Adrenal gland (tissue), 12 donors: ENCODE results near the gene SERINC2. TPM values are rescaled to one million over a fixed set of nuclear protein-coding genes. Genes with fewer than 3 reads are reported as not detected.
"Not testable (repeated sequence)": the region's sequence is repeated elsewhere in the genome, so short reads cannot be mapped to it uniquely, and the experiment has no call there.

Experiments used
- DNase-seq, 7 donors: peaks; one replicate each; pipeline ENCODE4 v3.0.0-alpha.2; 2019 to 2020
- H3K27ac ChIP-seq, 5 donors: fragments of 200-600 bp; sonication (generic) in 4 of 5; 1 replicate in 3 of 5; 2 replicates in 2 of 5; pipeline versions ENCODE4 v1.5.1 to v1.8.0; 2016 to 2020; ENCODE audit warnings: mild to moderate bottlenecking in 1 of 5
- H3K27me3 ChIP-seq: fragments of 200-600 bp; 2 replicates; pipeline ENCODE4 v1.8.0; 2021
- H3K36me3 ChIP-seq, 2 donors: fragments of 200-600 bp; replicated peaks in 1 of 2; 1 replicate in 1 of 2; 2 replicates in 1 of 2; pipeline versions ENCODE4 v1.5.1 to v1.8.0; 2018 to 2022
- H3K4me1 ChIP-seq, 2 donors: fragments of 200-600 bp; replicated peaks in 1 of 2; 1 replicate in 1 of 2; 2 replicates in 1 of 2; pipeline versions ENCODE4 v1.5.1 to v1.8.0; 2018 to 2021
- H3K4me3 ChIP-seq, 4 donors: fragments of 200-600 bp; sonication (generic) in 3 of 4; one replicate each; pipeline ENCODE4 v1.5.1; 2016 to 2018
- H3K9me3 ChIP-seq, 3 donors: fragments of 200-600 bp; sonication (generic) in 1 of 3; replicated peaks in 1 of 3; 1 replicate in 2 of 3; 2 replicates in 1 of 3; pipeline versions ENCODE4 v1.5.1 to v1.8.0; 2016 to 2021
- POLR2A ChIP-seq, 2 donors: fragments of 450-650 bp; IDR thresholded peaks; one replicate each; pipeline ENCODE4 v1.6.1; 2017; ENCODE audit warnings: antibody characterized with exemption in 2 of 2, mild to moderate bottlenecking in 2 of 2, moderate library complexity in 1 of 2
- WGBS, 4 donors: extraction: QIAGEN DNeasy Blood & Tissue Kit in 2 of 4; methylation state at CpG; one replicate each; pipeline versions ENCODE4 v1.1.5 to v1.1.7; 2013 to 2017; 5-methylcytosine and 5-hydroxymethylcytosine counted together
- intact Hi-C, 2 donors: fragments of 100-400 bp; cut with DNase I; formaldehyde crosslinking; loops; one replicate each; pipeline versions ENCODE4 v1.14.1 to v1.15.0; 2022 to 2023
- polyA plus RNA-seq, 3 donors: library from polyadenylated mRNA; stranded (reverse); fragments of 200-250 nt in 2 of 3; fragments of 350-450 nt in 1 of 3; fragmentation: Illumina TruSeq in 1 of 3; extraction: RNeasy Lipid Tissue Mini Kit (QIAGEN cat#74804) in 1 of 3; gene quantifications; one replicate each; pipeline ENCODE4 v1.2.3, GENCODE V29; 2013 to 2014
- total RNA-seq, 9 donors: library from RNA; depleted of rRNA in 4 of 9; stranded (reverse); fragments of >200 nt in 4 of 9; fragments of 120-200 nt in 1 of 9; fragmentation: NEBNext Ultra II Directional in 1 of 9; extraction: Animal tissue kit (Norgen Biotek cat#: 25700) in 1 of 9; gene quantifications; one replicate each; pipeline versions ENCODE4 v1.1.0 to v1.2.4, GENCODE V29; 2013 to 2023
- TF ChIP-seq, protein P1 (sequence below), 6 experiments: fragments of 450-650 bp in 4 of 6; fragments of 200-600 bp in 2 of 6; sonication (generic) in 1 of 6; IDR thresholded peaks; 1 replicate in 5 of 6; 2 replicates in 1 of 6; pipeline versions ENCODE4 v1.5.1 to v1.8.0; 2016 to 2021; ENCODE audit warnings: antibody characterized with exemption in 6 of 6, mild to moderate bottlenecking in 2 of 6, moderate library complexity in 1 of 6
- donor health status: healthy with polysubstance abuse.
- donor health status: Bipolar disorder and iron deficiency.
- donor health status: DM: yes; HTN: yes; CAD: no.
- donor health status: DM: no; HTN: no; CAD: no.
- donor health status: DM: no; HTN: no; CAD: no.
- donor health status: DM: yes; HTN: yes; CAD: no.

The SERINC2 gene
- total and polyA plus RNA-seq, 12 donors = 0.94 to 35.8 (median 19.2) TPM

DNA sequence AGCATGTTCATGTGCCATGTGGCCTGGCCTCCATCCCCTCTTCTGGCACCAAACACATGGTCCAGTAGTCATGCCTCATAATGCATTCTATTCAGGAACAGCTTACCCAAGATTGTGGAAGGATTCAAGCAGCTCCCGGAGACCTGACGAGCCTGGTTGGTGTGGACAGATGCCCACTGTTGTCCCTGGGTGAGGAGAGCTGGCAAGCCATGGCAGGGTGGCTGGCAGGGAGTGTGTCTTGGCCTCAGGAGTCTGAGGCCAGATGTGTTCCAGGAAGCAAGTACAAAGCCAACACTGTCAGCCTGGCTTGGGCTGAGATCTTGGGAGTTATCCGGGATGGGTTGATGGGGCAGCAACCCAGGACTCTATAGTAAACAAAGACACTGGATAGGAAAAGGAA lies 32.8 kb upstream of the SERINC2 start:
- no peak overlapping the region for H3K27ac ChIP-seq
- intact Hi-C loops = no loop called here
- no peak for DNase-seq
- H3K4me3 ChIP-seq = no peak overlapping the region
- no peaks in the 10 kb centered on the region for H3K36me3 ChIP-seq
- no peaks in the 10 kb centered on the region for H3K27me3 ChIP-seq
- H3K9me3 ChIP-seq = no peaks in the 10 kb centered on the region
- 80 to 93% (median 83%) methylated on average over 3 of the region's 3 CpGs for WGBS, 4 donors
- TF ChIP-seq POLR2A (IDR thresholded peaks at IDR 0.05) = no peak
- TF ChIP-seq, protein P1, sequence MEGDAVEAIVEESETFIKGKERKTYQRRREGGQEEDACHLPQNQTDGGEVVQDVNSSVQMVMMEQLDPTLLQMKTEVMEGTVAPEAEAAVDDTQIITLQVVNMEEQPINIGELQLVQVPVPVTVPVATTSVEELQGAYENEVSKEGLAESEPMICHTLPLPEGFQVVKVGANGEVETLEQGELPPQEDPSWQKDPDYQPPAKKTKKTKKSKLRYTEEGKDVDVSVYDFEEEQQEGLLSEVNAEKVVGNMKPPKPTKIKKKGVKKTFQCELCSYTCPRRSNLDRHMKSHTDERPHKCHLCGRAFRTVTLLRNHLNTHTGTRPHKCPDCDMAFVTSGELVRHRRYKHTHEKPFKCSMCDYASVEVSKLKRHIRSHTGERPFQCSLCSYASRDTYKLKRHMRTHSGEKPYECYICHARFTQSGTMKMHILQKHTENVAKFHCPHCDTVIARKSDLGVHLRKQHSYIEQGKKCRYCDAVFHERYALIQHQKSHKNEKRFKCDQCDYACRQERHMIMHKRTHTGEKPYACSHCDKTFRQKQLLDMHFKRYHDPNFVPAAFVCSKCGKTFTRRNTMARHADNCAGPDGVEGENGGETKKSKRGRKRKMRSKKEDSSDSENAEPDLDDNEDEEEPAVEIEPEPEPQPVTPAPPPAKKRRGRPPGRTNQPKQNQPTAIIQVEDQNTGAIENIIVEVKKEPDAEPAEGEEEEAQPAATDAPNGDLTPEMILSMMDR (IDR thresholded peaks at IDR 0.05) = no peak
- H3K4me1 ChIP-seq = peaks cover 15 to 17% of the 10 kb centered on the region in 2 donors

DNA sequence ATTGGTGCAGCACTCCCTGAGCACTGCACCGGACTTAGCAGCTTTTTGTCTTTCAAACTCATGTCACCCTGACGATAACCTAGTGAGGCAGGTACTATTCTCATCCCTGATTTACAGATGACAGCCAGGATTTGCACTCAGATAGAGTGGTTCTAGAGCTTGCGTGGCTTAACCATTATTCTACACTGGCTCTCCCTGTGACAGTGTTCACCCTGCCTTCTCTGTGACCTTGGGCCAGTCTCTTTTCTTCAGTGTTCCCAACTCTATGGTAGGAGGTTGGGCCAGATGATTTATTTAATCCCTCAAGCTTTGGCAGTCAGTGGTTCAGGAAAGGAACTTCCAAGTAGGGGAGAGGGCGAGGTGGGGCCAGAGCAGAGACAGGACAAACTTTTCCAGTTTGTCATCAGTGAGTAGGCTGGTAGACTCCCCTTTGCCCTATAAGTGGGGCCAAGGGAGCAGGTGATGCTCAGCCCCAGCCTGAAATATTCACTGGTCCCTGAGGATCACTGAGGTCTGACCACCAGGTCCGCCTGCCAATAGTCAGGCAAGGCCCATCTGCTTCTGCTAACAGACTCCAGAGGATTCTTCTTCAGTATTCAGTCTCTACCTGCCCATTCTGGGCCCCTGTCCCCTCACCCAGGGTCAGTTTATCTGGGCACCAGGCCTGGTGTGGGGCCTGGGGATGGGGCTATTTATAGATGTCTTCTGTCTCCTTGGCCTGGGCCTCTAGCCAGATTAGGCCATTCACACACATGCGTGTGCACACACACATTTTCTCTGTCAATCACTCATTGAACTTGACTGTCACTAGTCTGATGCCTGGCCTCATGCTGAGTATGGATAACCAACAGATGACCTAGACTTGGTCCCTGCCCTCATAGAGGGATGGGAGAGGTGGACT lies 31.4 kb upstream of the SERINC2 start:
- Histone ChIP-seq H3K27ac (no peak overlapping the region), H3K4me3 (no peak overlapping the region), H3K27me3 (no peaks in the 10 kb centered on the region), H3K9me3 (no peaks in the 10 kb centered on the region), H3K36me3 (no peaks in the 10 kb centered on the region), H3K4me1 (peaks cover 13 to 14% of the 10 kb centered on the region in 2 donors)
- intact Hi-C loops = no loop called here
- WGBS, 4 donors = 50 to 70% (median 67%) methylated on average over 4 to 6 of the region's 6 CpGs
- DNase-seq = peak in 2 of 7 donors; percentile 31 to 56
- TF ChIP-seq, protein P1 (IDR thresholded peaks at IDR 0.05) = no peak
- no peak for TF ChIP-seq POLR2A (IDR thresholded peaks at IDR 0.05)

DNA sequence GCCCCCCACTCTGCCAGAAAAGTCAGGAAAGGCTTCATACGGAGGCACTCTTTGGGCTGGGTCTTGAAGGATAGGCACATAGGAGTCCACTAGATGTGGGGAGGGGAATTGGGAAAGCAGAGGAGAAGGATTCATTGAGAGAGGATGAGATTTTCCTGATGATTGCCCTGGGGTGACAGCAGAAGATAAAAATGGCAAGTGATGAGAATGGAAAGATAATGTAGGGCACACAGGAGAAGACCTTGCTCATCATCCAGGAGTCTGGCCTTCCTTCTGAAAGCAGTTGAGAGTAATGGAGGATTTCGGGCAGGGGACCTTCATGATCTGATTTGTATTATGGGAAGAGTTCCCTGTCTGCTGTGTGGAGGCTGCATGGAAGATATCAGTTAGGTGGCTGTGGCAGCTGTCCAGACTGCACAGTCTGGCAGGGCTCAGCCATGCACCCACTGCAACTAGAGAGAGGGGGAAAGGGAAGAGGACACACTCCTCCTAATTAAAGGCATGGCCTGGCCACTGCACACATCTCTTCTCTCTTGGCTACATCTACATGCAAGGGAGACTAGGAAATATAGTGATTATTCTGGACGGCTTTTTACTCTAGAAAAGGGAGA lies 30.5 kb upstream of the SERINC2 start:
- H3K27me3 ChIP-seq = no peaks in the 10 kb centered on the region
- intact Hi-C loops = no loop called here
- peaks cover 13 to 14% of the 10 kb centered on the region in 2 donors for H3K4me1 ChIP-seq
- 71 to 82% (median 77%) methylated on average over 3 of the region's 3 CpGs for WGBS, 4 donors
- no peak for TF ChIP-seq POLR2A (IDR thresholded peaks at IDR 0.05)
- TF ChIP-seq, protein P1 (IDR thresholded peaks at IDR 0.05) = no peak
- no peaks in the 10 kb centered on the region for H3K9me3 ChIP-seq
- H3K27ac ChIP-seq = no peak overlapping the region
- H3K36me3 ChIP-seq = no peaks in the 10 kb centered on the region
- DNase-seq = peak in 1 of 7 donors; percentile 33
- no peak overlapping the region for H3K4me3 ChIP-seq

DNA sequence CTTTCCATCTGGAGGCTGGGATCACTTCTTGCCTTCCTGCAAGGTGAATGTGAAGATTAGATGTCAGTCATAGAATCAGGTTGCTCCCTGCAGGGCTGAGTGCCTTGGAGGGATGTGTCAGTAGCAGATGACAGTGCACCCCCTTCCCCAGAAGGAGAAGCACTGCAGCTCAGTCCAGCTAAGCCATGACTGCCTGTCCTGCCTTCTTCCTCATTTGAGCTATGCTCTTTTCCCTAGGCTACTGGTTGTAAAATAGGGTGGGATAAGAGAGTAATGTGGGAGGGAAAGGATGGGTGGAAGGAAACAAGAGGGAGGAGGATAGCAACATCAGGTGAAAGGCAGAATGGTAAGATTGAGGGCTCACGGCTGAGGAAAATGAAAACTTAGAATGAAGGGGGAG lies 29.0 kb upstream of the SERINC2 start:
- no peaks in the 10 kb centered on the region for H3K27me3 ChIP-seq
- 50 to 96% (median 85%) methylated on average over 1 of the region's 1 CpG for WGBS, 4 donors
- intact Hi-C loops = no loop called here
- H3K27ac ChIP-seq = no peak overlapping the region
- H3K36me3 ChIP-seq = no peaks in the 10 kb centered on the region
- no peak overlapping the region for H3K4me3 ChIP-seq
- DNase-seq = no peak
- TF ChIP-seq, protein P1 (IDR thresholded peaks at IDR 0.05) = no peak
- TF ChIP-seq POLR2A (IDR thresholded peaks at IDR 0.05) = no peak
- H3K9me3 ChIP-seq = no peaks in the 10 kb centered on the region
- H3K4me1 ChIP-seq = peaks cover 13 to 14% of the 10 kb centered on the region in 2 donors

DNA sequence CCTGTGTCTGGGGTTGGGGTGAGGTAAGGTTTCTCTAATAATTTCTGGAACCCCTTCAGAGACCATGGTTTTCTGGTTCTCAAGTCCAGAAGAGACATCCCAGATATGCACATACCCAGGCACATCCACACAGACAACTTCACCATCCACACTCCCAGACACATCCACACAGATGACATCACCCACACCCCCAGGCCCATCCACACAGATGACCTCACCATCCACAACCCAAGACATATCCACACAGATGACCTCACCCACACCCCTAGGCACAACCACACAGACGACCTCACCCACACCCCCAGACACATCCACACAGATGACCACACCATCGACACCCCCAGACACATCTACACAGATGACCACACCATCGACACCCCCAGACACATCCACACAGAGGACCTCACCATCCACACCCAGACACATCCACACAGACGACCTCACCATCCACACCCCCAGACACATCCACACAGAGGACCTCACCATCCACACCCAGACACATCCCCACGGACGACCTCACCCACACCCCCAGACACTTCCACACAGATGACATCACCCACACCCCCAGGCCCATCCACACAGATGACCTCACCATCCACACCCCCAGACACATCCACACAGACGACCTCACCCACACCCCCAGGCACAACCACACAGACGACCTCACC lies 26.3 kb upstream of the SERINC2 start:
- intact Hi-C loops, H3K27me3 ChIP-seq, DNase-seq, H3K36me3 ChIP-seq, H3K27ac ChIP-seq, H3K9me3 ChIP-seq, H3K4me3 ChIP-seq: not testable (repeated sequence)
- peaks cover 7 to 11% of the 10 kb centered on the region in 2 donors for H3K4me1 ChIP-seq
- 61 to 71% (median 67%) methylated on average over 8 of the region's 8 CpGs for WGBS, 4 donors
